SU-DHL-6 (cell line): ENCODE measurements around the gene METTL14.

ENCODE experiments used
- H2AFZ ChIP-seq: fragments of 200-600 bp; sonication (generic); 2 replicates; pipeline ENCODE4 v1.6.1; 2014; ENCODE audit warnings: low read depth, mild to moderate bottlenecking, moderate library complexity, mixed read lengths, antibody characterized with exemption, low read length; ENCODE audit not compliant: severe bottlenecking
- H3F3A ChIP-seq: fragments of 200-600 bp; shearing (Covaris generic); 2 replicates; pipeline ENCODE4 v1.6.0; 2016; ENCODE audit warnings: antibody characterized with exemption, mild to moderate bottlenecking; ENCODE audit not compliant: insufficient read depth
- H3K27ac ChIP-seq: fragments of 200-600 bp; sonication (generic); 2 replicates; pipeline ENCODE4 v1.5.1; 2016; ENCODE audit warnings: low read depth, mild to moderate bottlenecking, low read length, moderate library complexity, mixed read lengths
- H3K27me3 ChIP-seq: fragments of 200-600 bp; sonication (generic), shearing (Covaris generic); 2 replicates; pipeline ENCODE4 v1.6.0; 2014; ENCODE audit warnings: mild to moderate bottlenecking, low read length
- H3K36me3 ChIP-seq: fragments of 200-600 bp; sonication (generic); 2 replicates; pipeline ENCODE4 v1.6.1; 2014; ENCODE audit warnings: mild to moderate bottlenecking, low read length, mixed read lengths
- H3K4me2 ChIP-seq: fragments of 300-600, 200-600 bp; shearing (Covaris generic), sonication (generic); 2 replicates; pipeline ENCODE4 v1.6.0; 2014; ENCODE audit warnings: low read length, low read depth, mild to moderate bottlenecking; ENCODE audit not compliant: poor library complexity, severe bottlenecking
- H3K4me3 ChIP-seq: fragments of 200-600 bp; sonication (generic); 2 replicates; pipeline ENCODE4 v1.5.1; 2014; ENCODE audit warnings: antibody characterized with exemption, low read length, mild to moderate bottlenecking, mixed read lengths; ENCODE audit not compliant: insufficient read depth, poor library complexity, severe bottlenecking
- H3K79me2 ChIP-seq: fragments of 200-600 bp; sonication (generic); 2 replicates; pipeline ENCODE4 v1.6.1; 2014; ENCODE audit warnings: mild to moderate bottlenecking, low read length, moderate library complexity; ENCODE audit not compliant: insufficient read depth
- H3K9ac ChIP-seq: fragments of 200-600 bp; sonication (generic); 2 replicates; pipeline ENCODE4 v1.7.0; 2014; ENCODE audit warnings: mild to moderate bottlenecking, low read length
- H3K9me2 ChIP-seq: fragments of 200-600 bp; sonication (generic); replicated peaks from 2 replicates; pipeline ENCODE4 v1.6.1; 2014; ENCODE audit warnings: low read length; ENCODE audit not compliant: insufficient read depth
- H3K9me3 ChIP-seq: fragments of 200-600 bp; sonication (generic); 2 replicates; pipeline ENCODE4 v1.6.1; 2014; ENCODE audit warnings: low read length, mixed read lengths; ENCODE audit not compliant: insufficient read depth
- H4K20me1 ChIP-seq: fragments of 200-600 bp; sonication (generic); 2 replicates; pipeline ENCODE4 v1.6.1; 2014; ENCODE audit warnings: low read depth, mild to moderate bottlenecking, antibody characterized with exemption, low read length, moderate library complexity, mixed read lengths
- CTCF ChIP-seq: fragments of 200-600 bp; sonication (generic); IDR thresholded peaks from one replicate; pipeline ENCODE4 v1.5.1; 2017; ENCODE audit warnings: antibody characterized with exemption, mild to moderate bottlenecking, low read length, moderate library complexity; ENCODE audit not compliant: insufficient read depth, poor library complexity, severe bottlenecking
- EZH2phosphoT487 ChIP-seq: fragments of 200-600 bp; sonication (generic), shearing (Covaris generic); conservative IDR thresholded peaks from 2 replicates; pipeline ENCODE4 v1.6.1; 2018; ENCODE audit warnings: mild to moderate bottlenecking, antibody characterized with exemption, low read length, moderate library complexity, mixed read lengths

METTL14 gene

GRCh38 chr4:118742050-118742449 lies 56.9 kb downstream of the METTL14 start:
- no peak overlapping the region for H3K27ac ChIP-seq
- no peak overlapping the region for H3K4me2 ChIP-seq
- no peaks in the 10 kb centered on the region for H3K27me3 ChIP-seq
- no peak overlapping the region for H3K9ac ChIP-seq
- no peaks in the 10 kb centered on the region for H3K79me2 ChIP-seq
- H3K4me3 ChIP-seq = no peak overlapping the region
- TF ChIP-seq CTCF (no peak), EZH2phosphoT487 (no peak)
- no peaks in the 10 kb centered on the region for H3K9me3 ChIP-seq
- H2AFZ ChIP-seq = no peak overlapping the region
- H4K20me1 ChIP-seq = no peaks in the 10 kb centered on the region
- no peaks in the 10 kb centered on the region for H3F3A ChIP-seq
- no peaks in the 10 kb centered on the region for H3K9me2 ChIP-seq
- H3K36me3 ChIP-seq = peaks cover 5% of the 10 kb centered on the region; the same call in 1 of the 2 replicates

- Histone ChIP-seq H3K79me2 (no peaks in the 10 kb centered on the region), H3K4me3 (no peak overlapping the region), H2AFZ (no peak overlapping the region), H4K20me1 (no peaks in the 10 kb centered on the region), H3K9me2 (no peaks in the 10 kb centered on the region), H3K9me3 (no peaks in the 10 kb centered on the region), H3F3A (no peaks in the 10 kb centered on the region), H3K27ac (no peak overlapping the region), H3K36me3 (0 out of 2 replicates have a peak, but pooled peaks cover 5% of the 10 kb centered on the region), H3K27me3 (no peaks in the 10 kb centered on the region), H3K4me2 (no peak overlapping the region), H3K9ac (no peak overlapping the region)
- TF ChIP-seq EZH2phosphoT487 = no peak
- TF ChIP-seq CTCF = no peak
Observed at GRCh38 chr4:118743867-118744266, 58.7 kb downstream of the METTL14 start.

GRCh38 chr4:118745357-118745756 lies 60.2 kb downstream of the METTL14 start:
- H3K9ac ChIP-seq = no peak overlapping the region
- H3K36me3 ChIP-seq = 0 out of 2 replicates have a peak, but pooled peaks cover 2% of the 10 kb centered on the region
- H3K4me2 ChIP-seq = no peak overlapping the region
- H2AFZ ChIP-seq = no peak overlapping the region
- TF ChIP-seq EZH2phosphoT487 (no peak), CTCF (no peak)
- no peaks in the 10 kb centered on the region for H3K9me3 ChIP-seq
- no peaks in the 10 kb centered on the region for H4K20me1 ChIP-seq
- no peaks in the 10 kb centered on the region for H3K9me2 ChIP-seq
- no peaks in the 10 kb centered on the region for H3K27me3 ChIP-seq
- no peak overlapping the region for H3K27ac ChIP-seq
- no peaks in the 10 kb centered on the region for H3F3A ChIP-seq
- H3K79me2 ChIP-seq = no peaks in the 10 kb centered on the region
- H3K4me3 ChIP-seq = no peak overlapping the region
